Measurements from ENCODE around the gene ZMYM2. TPM values are rescaled to one million over a fixed set of nuclear protein-coding genes. Genes with fewer than 3 reads are reported as not detected.
A peak's percentile ranks its signal among the peaks of the same experiment; 100 is the strongest.
"Not testable (repeated sequence)": the region's sequence is repeated elsewhere in the genome, so short reads cannot be mapped to it uniquely, and the experiment has no call there.

The ZMYM2 gene
- total and polyA plus RNA-seq, 5 experiments from 2014 or later: 8.4 to 133 (median 13.7) TPM

- Mint-ChIP-seq H3K9me3 (no peaks in the 10 kb centered on the region), H3K36me3 (peaks cover 3 to 74% (median 25%) of the 10 kb centered on the region in 3 donors), H3K4me1 (peaks cover 8 to 17% (median 15%) of the 10 kb centered on the region in 4 donors), H3K27ac (peak overlapping the region in 3 of 10 donors; percentile 4 to 27 (median 19)), H3K4me3 (no peak overlapping the region), H3K27me3 (no peaks in the 10 kb centered on the region)
- DNase-seq: no peak
- POLR2A ChIA-PET: no interaction called here
- ATAC-seq: no peak
These were observed 66.2 kb downstream of the ZMYM2 start for GRCh38 chr13:20024702-20025101.

- H3K27me3 Mint-ChIP-seq: no peaks in the 10 kb centered on the region
- no peak for DNase-seq
- H3K36me3 Mint-ChIP-seq: peaks cover 3 to 82% (median 24%) of the 10 kb centered on the region in 3 donors
- H3K27ac Mint-ChIP-seq: peak overlapping the region in 1 of 10 donors; percentile 25
- no peaks in the 10 kb centered on the region for H3K9me3 Mint-ChIP-seq
- POLR2A ChIA-PET: no interaction called here
- H3K4me1 Mint-ChIP-seq: peaks cover 0 to 9% (median 7%) of the 10 kb centered on the region in 4 donors
- ATAC-seq: no peak
- H3K4me3 Mint-ChIP-seq: no peak overlapping the region
These were observed 70.4 kb downstream of the ZMYM2 start for GRCh38 chr13:20028953-20029352.

- H3K27ac Mint-ChIP-seq: peak overlapping the region in 2 of 10 donors; percentile 6 to 19
- POLR2A ChIA-PET: interaction anchor here (0.5 kb wide), 1 partner anchor 190 kb away, joined by 3 read pairs; no protein-coding TSS in a partner anchor
- no peak overlapping the region for H3K4me3 Mint-ChIP-seq
- H3K4me1 Mint-ChIP-seq: peaks cover 11 to 18% (median 14%) of the 10 kb centered on the region in 4 donors
- ATAC-seq (no peak), DNase-seq (no peak)
- peaks cover 19 to 94% (median 46%) of the 10 kb centered on the region in 3 donors for H3K36me3 Mint-ChIP-seq
- no peaks in the 10 kb centered on the region for H3K27me3 Mint-ChIP-seq
- peaks cover 0 to 4% (median 0%) of the 10 kb centered on the region in 9 donors for H3K9me3 Mint-ChIP-seq
These were observed 75.0 kb downstream of the ZMYM2 start for GRCh38 chr13:20033486-20033885.

GRCh38 chr13:20035130-20035529 lies 76.6 kb downstream of the ZMYM2 start:
- POLR2A ChIA-PET: no interaction called here
- H3K9me3 Mint-ChIP-seq: peaks cover 0 to 7% (median under 1%) of the 10 kb centered on the region in 9 donors

GRCh38 chr13:20037908-20038307 lies 79.4 kb downstream of the ZMYM2 start:
- ATAC-seq: no peak
- POLR2A ChIA-PET: no interaction called here

More at GRCh38 chr13:20035130-20035529, 76.6 kb downstream of the ZMYM2 start:
- ATAC-seq (no peak), DNase-seq (no peak)
- Mint-ChIP-seq H3K36me3 (peaks cover 21 to 97% (median 58%) of the 10 kb centered on the region in 3 donors), H3K4me3 (no peak overlapping the region), H3K27me3 (no peaks in the 10 kb centered on the region), H3K4me1 (peaks cover 23 to 35% (median 28%) of the 10 kb centered on the region in 4 donors), H3K27ac (peak overlapping the region in 3 of 10 donors; percentile 11 to 72 (median 55))

GRCh38 chr13:20042603-20043002 lies 84.1 kb downstream of the ZMYM2 start:
- POLR2A ChIA-PET: not testable (repeated sequence)
- H3K4me1 Mint-ChIP-seq: peaks cover 34 to 54% (median 48%) of the 10 kb centered on the region in 4 donors

More at GRCh38 chr13:20037908-20038307, 79.4 kb downstream of the ZMYM2 start:
- DNase-seq: no peak
- Mint-ChIP-seq H3K27ac (no peak overlapping the region), H3K27me3 (no peaks in the 10 kb centered on the region), H3K9me3 (peaks cover 0 to 14% (median 3%) of the 10 kb centered on the region in 9 donors), H3K4me1 (peaks cover 38 to 58% (median 51%) of the 10 kb centered on the region in 4 donors), H3K4me3 (no peak overlapping the region), H3K36me3 (peaks cover 34 to 97% (median 69%) of the 10 kb centered on the region in 3 donors)

GRCh38 chr13:20043207-20043925 lies 84.8 kb downstream of the ZMYM2 start:
- Mint-ChIP-seq H3K27ac (peak overlapping the region in 2 of 10 donors; percentile 7 to 72), H3K9me3 (peaks cover 0 to 14% (median 3%) of the 10 kb centered on the region in 9 donors), H3K4me1 (peaks cover 33 to 54% (median 45%) of the 10 kb centered on the region in 4 donors), H3K36me3 (peaks cover 17 to 77% (median 37%) of the 10 kb centered on the region in 3 donors), H3K4me3 (no peak overlapping the region), H3K27me3 (no peaks in the 10 kb centered on the region)
- ATAC-seq (no peak), DNase-seq (no peak)
- POLR2A ChIA-PET: interaction anchor here (0.6 kb wide), 1 partner anchor 9 kb away, joined by 3 read pairs; no protein-coding TSS in a partner anchor

More at GRCh38 chr13:20042603-20043002, 84.1 kb downstream of the ZMYM2 start:
- Mint-ChIP-seq H3K36me3 (peaks cover 25 to 83% (median 45%) of the 10 kb centered on the region in 3 donors), H3K27ac (peak overlapping the region in 1 of 10 donors; percentile 20), H3K9me3 (peaks cover 0 to 14% (median 3%) of the 10 kb centered on the region in 9 donors)
- ATAC-seq, H3K4me3 Mint-ChIP-seq, DNase-seq, H3K27me3 Mint-ChIP-seq: not testable (repeated sequence)

GRCh38 chr13:20044086-20044485 lies 85.6 kb downstream of the ZMYM2 start:
- ATAC-seq: no peak
- Mint-ChIP-seq H3K27me3 (no peaks in the 10 kb centered on the region), H3K9me3 (peaks cover 0 to 14% (median 3%) of the 10 kb centered on the region in 9 donors), H3K4me1 (peaks cover 29 to 53% (median 46%) of the 10 kb centered on the region in 4 donors), H3K36me3 (peaks cover 15 to 75% (median 30%) of the 10 kb centered on the region in 3 donors), H3K27ac (peak overlapping the region in 2 of 10 donors; percentile 58 to 68), H3K4me3 (no peak overlapping the region)
- DNase-seq: no peak
- POLR2A ChIA-PET: interaction anchor here (0.6 kb wide), 1 partner anchor 10 kb away, joined by 3 read pairs; no protein-coding TSS in a partner anchor

GRCh38 chr13:20045950-20046548 lies 87.5 kb downstream of the ZMYM2 start:
- Mint-ChIP-seq H3K27me3 (no peaks in the 10 kb centered on the region), H3K4me1 (peaks cover 18 to 42% (median 39%) of the 10 kb centered on the region in 4 donors), H3K27ac (no peak overlapping the region), H3K9me3 (no peaks in the 10 kb centered on the region), H3K4me3 (no peak overlapping the region), H3K36me3 (peaks cover 4 to 69% (median 13%) of the 10 kb centered on the region in 3 donors)
- DNase-seq (no peak), ATAC-seq (no peak)
- POLR2A ChIA-PET: interaction anchor here (0.6 kb wide), 1 partner anchor 28 kb away, joined by 3 read pairs; no protein-coding TSS in a partner anchor

- POLR2A ChIA-PET: no interaction called here
- Mint-ChIP-seq H3K9me3 (no peaks in the 10 kb centered on the region), H3K4me1 (peaks cover 10 to 24% (median 18%) of the 10 kb centered on the region in 4 donors), H3K36me3 (peaks cover 0 to 68% (median 16%) of the 10 kb centered on the region in 3 donors), H3K27ac (peak overlapping the region; percentile 26 to 83 (median 56)), H3K27me3 (no peaks in the 10 kb centered on the region), H3K4me3 (peak overlapping the region; percentile 33 to 74 (median 52))
- DNase-seq (peak in 1 of 10 donors; percentile 16), ATAC-seq (no peak)
These were observed 91.3 kb downstream of the ZMYM2 start for GRCh38 chr13:20049558-20050473.

GRCh38 chr13:20051366-20051765 lies 92.8 kb downstream of the ZMYM2 start:
- Mint-ChIP-seq H3K27me3 (no peaks in the 10 kb centered on the region), H3K4me3 (no peak overlapping the region), H3K27ac (no peak overlapping the region), H3K9me3 (no peaks in the 10 kb centered on the region), H3K36me3 (peaks cover 0 to 75% (median 13%) of the 10 kb centered on the region in 3 donors), H3K4me1 (peaks cover 15 to 24% (median 22%) of the 10 kb centered on the region in 4 donors)
- DNase-seq (no peak), ATAC-seq (no peak)
- POLR2A ChIA-PET: no interaction called here

GRCh38 chr13:20053016-20053415 lies 94.5 kb downstream of the ZMYM2 start:
- peak overlapping the region in 1 of 10 donors; percentile 2 for H3K27ac Mint-ChIP-seq
- POLR2A ChIA-PET: no interaction called here
- ATAC-seq: no peak
- peaks cover 0 to 79% (median 13%) of the 10 kb centered on the region in 3 donors for H3K36me3 Mint-ChIP-seq
- no peaks in the 10 kb centered on the region for H3K9me3 Mint-ChIP-seq
- no peak for DNase-seq
- H3K4me1 Mint-ChIP-seq: peaks cover 15 to 24% (median 22%) of the 10 kb centered on the region in 4 donors
- no peaks in the 10 kb centered on the region for H3K27me3 Mint-ChIP-seq
- H3K4me3 Mint-ChIP-seq: no peak overlapping the region

Measured in naive thymus-derived CD8-positive, alpha-beta T cell (primary cell).